Amniotic epithelial cell (primary cell): Measurements from ENCODE around the gene BEST4.
A peak's percentile ranks its signal among the peaks of the same experiment; 100 is the strongest.
"Not testable (repeated sequence)": the region's sequence is repeated elsewhere in the genome, so short reads cannot be mapped to it uniquely, and the experiment has no call there.

Source experiments
- DNase-seq: peaks from one replicate; pipeline ENCODE4 v3.0.0-alpha.2; 2010; ENCODE audit warnings: low read depth

BEST4 gene

DNA sequence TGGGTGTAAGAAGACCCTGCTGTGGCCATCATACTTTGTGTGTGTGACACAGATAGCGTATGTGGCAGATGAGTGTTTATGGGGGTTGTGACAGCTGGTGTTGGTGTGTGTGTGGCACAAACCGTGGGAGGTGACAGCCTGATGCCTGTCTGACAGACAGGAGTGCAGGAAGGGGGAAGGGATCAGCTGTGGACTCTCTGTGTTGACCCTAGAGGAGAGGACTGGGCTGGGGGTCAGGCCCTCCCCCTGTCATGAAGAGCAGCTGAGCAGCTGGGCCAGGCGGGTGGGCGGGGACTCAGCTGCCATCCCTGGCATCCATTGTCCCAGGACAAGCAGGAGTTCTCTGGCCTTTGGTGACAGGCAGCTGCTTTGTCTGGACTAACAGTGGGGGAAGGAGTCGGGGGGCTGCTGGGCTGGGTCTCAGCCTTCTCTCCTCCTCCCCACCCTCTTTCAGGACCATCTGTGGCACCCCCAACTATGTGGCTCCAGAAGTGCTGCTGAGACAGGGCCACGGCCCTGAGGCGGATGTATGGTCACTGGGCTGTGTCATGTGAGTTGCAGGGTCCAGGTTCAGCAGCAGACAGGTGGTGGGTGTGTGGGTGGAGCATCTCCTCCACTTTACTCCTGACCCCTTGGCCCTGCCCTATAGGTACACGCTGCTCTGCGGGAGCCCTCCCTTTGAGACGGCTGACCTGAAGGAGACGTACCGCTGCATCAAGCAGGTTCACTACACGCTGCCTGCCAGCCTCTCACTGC, 14.5 kb upstream of the BEST4 start:
- no peak for DNase-seq

DNA sequence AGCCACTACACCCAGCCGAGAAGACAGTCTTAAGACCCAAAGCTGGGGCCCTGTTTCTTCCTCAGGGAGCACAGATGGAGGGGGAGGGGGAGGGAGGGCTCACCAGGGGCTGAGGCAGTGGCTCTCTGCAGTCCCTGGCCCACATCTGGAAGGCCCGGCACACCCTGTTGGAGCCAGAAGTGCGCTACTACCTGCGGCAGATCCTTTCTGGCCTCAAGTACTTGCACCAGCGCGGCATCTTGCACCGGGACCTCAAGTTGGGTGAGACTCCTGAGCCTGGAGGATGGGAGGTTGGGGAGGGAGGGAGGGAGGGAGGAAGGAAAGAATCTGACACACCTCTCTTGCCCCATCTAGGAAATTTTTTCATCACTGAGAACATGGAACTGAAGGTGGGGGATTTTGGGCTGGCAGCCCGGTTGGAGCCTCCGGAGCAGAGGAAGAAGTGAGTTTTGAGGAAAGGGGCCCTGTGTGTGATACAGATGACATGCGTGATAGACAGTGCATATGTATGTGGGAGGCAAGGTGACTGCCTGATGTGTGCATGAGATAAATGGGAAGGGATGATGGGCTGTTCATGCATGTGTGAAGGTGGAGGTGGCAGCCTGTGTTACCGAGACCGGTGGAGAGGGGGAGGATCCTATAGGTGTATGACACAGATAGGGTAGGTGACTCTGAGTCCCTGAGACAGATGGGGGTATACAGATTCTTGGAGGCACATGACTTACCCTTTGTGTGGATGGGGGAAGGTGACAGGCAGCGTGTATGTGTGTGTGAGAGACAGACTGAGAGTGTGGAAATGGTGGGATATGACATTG, 13.7 kb upstream of the BEST4 start:
- DNase-seq = peak; percentile 50

DNA sequence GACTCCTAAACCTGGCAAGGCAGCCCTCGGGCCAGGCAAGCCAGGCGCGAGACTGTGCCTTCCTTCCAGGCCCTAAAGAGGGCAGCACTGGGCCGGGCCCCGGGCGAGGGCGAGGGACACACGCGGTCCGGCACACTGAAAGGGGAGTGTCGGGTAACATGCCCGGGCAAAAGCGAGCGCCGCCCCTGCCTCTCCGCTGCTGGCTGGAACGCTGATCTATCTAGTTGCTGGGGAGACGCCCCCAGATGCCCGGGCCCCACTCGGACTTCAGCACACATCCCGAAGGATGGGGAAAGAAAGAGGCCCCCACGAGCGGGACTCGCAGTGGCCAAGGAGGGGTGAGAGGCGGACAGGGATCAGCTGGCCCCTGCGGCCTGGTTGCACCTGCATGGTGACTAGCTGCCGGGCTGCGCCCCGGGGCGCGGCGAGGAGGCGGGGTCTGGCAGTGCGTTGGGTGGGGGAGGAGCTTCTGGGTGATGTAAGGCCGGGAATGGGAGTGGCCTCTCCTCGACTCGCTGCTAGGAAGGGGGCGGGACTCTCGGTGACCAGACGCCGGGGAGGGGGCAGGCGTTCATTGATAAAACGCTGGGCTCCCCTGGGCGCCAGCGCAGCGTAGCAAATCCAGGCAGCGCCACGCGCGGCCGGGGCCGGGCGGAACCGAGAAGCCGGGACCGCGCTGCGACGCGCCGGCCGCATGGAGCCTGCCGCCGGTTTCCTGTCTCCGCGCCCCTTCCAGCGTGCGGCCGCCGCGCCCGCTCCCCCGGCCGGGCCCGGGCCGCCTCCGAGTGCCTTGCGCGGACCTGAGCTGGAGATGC, 12.0 kb upstream of the BEST4 start, which contains the start of gene PLK3:
PLK3 (plus strand) TSS at position 608 of the 815 bp plus-strand sequence; CDS start at position 695, 87 bp downstream.
- DNase-seq = peak; percentile 96

DNA sequence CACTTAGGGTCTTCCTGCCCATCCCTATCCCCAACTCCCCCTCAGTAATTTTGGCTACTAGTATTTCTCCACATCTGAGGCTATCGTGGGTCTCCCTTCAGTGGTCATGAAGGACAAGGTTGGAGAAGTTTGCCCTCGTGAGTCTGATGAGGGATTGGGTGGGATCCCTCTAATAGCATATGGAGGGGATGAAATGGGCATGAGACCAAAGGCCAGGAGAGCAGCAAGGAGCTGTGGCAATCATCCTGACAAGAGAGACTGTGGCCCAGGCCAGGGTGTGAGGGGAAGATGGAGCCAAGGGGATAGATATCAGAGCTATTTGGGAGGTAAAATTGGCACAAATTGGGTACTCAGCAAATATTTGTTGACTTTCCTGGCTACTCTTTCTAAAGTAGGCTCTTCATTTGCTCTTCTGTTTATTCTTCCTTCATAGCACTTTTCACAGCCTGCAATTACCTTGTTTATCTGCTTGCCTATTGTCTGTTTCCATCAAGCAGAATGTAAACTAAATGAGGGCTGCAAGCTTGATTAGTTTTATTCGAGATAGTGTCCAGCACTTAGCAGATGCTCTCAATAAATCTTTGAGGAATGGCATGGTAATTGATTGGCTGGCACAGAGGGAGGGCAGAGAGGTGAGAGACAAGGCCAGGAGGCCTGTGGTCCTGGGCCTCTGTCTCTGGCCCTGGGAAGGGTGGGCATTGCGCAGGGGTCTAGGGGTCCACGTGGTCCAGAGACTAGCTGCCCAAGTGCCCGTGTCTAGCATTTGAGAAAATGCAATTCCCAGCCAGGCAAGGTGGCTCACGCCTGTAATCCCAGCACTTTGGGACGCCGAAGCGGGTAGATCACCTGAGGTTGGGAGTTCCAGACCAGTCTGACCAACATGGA, 10.8 kb upstream of the BEST4 start:
- no peak for DNase-seq

DNA sequence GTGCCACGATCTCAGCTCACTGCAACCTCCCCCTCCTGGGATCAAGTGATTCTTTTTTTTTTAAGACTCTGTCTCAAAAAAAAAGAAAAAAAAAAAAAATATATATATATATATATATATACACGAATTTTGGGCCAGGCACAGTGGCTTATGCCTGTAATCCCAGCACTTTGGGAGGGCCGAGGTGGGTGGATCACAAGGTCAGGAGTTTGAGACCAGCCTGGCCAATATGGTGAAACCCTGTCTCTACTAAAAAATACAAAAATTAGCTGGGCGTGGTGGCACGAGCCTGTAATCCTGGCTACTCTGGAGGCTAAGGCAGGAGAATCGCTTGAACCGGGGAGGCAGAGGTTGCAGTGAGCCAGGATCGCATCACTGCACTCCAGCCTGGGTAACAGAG, 9.9 kb upstream of the BEST4 start:
- DNase-seq = not testable (repeated sequence)

DNA sequence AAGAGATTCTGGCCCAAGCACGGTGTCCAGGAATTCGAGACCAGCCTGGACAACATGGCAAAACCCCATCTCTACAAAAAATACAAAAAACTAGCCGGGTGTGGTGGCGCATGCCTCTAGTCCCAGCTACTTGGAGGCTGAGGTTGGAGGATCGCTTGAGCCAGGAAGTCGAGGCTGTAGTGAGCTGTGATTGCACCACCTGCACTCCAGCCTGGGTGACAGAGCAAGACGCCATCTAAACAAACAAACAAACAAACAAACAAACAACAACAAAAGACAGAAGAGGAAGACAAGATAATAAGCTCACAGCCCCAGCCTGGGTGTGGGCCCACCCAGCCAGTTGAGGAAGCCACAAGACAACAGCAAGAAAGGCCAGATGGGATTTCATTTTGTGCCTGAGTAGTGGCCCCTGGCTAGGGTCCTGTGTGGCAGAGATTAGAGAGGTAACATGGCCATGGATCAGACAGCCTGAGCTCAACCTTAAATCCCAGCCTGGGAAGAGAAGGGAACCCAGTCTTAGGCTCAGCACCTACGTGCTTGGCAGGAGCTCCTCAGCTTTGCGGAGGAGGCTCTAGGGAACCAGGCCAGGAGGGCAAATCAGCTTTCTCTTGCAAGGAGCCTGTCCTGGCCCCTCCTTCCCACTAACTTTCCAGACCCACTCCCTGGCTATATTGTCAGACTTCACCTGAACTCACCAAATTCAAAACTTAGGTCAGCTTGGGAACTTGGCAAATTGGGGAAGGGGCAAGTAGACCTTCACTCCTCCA, 4.9 kb upstream of the BEST4 start:
- DNase-seq = peak; percentile 38

DNA sequence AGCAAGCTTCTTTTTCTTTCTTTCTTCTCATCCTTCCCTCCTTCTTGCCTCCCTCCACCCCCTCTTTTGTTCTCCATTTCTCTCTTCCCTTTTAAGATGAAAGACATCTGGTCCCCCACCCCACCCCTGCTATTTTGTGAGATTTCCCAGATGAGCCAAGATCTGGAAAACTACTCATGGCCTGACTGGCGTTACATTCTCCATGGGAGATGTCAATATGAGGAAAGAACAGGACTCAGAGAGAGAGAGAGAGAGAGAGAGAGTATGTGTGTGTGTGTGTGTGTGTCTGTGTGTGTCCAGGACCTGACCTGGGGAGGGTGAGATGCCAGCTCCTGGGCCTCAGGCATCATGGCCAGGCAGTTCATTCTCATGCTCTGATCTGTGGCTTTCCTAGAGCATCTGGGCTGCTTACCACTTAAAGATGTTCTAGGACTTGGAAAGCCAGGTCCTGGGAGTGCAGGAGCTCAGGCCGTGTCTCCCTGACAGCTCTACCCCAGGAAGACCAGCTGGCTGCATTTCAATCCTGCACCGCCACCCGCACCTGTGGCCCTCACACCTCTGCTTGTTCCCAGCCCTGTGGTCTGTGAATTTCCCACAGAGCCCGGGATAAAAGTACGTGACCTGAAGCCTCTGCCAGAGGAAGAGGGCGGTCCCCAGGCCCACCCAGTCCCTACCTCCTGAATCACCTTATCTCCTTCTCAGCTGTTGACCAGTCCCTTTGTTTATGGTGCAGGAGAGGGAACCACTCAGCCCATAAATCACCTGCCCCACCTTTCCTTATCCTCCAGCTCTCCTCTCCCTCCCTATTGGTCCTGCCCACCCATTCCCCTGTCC, 3.2 kb upstream of the BEST4 start:
- DNase-seq = no peak

DNA sequence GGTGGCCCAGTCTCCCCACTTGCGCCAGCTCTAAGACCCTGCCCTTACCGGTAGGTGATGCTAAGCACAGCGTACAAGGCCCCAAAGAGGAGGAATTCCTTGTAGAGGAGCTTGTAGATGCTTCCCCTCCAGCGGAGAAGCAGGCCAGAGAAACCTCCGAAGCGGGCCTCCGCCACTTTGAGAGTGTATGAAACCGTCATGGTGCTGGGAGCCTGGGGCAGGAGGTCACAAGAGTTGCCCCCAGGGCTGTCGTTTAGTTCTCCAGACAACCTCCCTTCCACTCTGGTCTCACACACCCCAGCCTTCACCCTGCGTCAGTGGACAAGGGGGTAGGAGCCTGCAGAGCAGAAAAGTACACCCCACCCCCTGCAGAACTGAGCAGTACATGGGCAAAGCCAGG, 464 bp downstream of the BEST4 start:
- no peak for DNase-seq

DNA sequence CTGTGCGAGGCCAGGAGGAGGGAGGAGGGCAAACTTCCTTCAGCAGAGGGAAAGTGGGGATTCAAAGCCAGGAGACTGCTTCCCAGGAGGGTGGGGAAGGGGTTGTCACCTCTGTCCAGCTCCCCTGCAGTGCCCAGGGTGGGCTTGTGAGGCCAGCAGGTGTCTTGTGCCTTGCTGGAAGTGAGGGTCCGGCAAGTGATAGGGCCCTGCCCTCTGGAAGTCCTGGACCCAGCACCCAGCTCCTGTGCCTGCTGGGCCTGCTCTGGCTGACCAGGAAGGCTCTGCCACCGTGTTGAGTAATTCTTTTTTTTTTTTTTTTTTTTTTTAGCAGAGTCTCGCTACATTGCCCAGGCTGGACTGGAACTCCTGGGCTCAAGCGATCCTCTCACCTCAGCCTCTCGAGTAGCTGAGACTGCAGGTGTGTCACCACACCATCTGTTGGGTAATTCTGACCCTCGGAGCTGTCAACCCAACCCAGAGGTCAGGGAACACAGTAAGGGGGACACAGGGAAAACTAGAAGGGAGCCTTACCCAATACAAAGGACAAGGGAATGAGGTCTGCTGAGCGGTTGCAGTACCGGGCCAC, 1.0 kb downstream of the BEST4 start:
- no peak for DNase-seq

DNA sequence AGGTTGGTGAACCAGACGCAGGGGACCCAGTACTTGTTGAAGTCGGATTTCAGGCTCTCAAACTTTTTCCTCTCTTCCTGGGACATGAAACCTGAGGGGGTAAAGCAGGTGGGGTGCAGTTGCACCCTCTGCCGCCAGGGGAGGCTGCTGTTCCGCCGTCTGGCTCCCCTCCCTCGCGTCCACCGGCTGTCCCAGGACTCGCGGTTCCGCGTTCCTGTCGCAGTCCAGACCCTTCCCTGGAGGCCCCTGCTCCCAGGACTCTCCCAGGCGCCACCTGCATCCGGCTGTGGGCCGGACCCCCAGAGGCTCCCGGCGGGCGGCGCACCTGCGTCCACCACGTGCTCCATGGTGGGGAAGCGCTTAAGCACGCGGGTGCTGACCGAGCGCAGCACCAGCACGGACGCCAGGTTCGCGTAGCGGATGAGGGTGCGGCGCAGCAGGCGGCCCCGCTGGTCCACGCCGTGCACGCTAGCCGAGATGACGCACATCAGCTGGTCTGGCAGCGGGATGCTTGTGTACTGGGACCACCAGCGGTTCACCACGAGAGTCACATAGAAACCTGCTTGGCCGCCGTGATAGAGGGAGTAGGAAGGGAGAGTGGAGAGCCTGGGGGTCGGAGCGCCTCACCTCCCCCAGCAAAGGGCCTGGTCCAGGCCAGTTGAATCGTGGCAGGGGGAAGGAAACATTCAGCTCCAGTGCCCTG, 1.7 kb downstream of the BEST4 start:
- DNase-seq = peak; percentile 43

DNA sequence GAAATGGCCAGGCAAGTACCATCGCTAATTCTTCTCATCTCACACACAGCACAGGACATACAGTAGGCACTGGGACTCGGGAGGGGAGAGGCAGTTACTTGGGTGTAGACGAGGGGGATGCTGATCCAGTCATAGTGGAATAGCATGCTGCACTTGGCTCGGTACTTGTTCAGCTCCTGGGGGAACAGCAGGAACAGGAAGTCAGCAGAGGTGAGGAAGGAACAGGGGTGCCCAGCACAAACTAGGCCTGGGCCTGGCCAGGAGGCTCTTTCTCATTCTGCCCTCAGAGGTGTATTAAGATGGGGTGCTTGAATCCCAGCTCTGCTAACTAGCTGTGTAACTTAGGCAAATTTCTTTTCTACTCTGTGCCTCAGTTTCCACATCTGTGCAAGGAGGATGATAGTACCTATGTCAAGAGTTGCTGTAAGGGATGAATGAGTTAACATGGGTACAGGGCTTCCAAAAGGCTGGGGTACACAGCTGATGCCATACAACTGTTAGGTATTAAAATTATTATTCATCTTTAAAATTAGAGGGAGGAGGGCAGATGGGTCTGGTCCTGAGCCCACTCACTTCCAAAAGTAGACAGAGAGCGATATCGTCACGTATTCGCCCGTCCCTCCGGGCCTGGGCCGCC, 2.4 kb downstream of the BEST4 start:
- DNase-seq = no peak

DNA sequence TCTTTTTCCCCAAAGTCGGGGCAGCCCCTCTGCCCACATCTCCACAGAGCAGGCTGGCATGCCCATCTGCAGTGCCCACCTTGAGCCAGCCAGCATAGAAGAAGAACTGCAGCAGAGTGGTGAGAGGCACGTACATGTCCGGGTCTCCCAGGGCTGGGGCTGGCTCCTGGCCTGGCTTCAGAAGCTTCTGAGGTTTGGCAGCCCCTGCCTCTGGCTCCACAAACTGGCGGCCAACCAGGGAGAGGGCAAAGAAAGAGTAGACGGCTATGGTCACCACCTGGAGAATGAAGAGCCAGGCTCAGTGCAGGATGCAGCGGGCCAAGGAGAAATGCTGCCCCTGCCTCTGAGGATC, 3.0 kb downstream of the BEST4 start:
- no peak for DNase-seq

DNA sequence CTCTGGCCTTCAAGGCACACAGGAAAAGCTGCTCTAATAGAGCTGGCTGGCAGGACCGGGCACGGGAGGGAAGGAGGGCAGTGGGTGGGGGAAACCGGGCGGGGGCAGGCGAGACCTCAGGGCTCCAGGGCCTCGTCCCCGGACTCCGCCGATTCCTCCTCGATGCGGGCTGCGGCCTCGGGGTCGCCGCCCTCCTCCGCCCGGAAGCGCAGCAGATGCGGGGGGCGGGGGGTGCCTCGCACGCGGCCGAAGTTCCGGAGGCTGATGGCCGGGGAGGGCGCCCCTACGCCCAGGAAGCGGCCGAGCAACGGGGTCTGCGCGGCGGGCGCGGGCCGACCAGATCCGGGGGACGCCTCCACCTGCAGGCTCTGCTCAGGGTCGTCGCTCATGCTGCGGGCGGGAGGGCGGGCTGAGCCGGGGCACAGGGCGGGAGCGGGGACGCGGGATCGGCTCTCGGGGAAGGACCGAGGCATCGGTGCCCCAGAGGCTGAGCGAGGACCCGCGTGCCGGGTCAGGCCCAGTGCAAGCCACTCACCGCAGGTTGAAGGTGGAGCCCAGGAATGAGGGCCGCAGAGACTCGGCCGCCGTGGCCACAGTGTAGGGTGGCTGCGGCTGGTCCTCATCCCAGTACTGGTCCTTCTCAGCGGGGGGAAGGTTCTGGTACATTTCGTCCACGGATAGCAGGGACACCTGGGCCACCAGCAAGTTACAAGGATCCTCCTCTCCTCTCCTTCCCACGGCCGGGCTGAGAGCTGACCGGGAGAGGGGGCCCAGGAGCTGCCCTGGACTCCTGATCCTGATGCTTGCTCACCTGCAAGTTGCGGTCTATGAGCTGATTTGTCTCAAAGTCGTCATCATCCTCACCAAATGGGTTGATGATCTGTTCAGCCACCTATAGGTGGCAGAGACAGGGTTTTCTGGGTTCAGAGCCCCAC, 3.6 kb downstream of the BEST4 start:
- DNase-seq = no peak

DNA sequence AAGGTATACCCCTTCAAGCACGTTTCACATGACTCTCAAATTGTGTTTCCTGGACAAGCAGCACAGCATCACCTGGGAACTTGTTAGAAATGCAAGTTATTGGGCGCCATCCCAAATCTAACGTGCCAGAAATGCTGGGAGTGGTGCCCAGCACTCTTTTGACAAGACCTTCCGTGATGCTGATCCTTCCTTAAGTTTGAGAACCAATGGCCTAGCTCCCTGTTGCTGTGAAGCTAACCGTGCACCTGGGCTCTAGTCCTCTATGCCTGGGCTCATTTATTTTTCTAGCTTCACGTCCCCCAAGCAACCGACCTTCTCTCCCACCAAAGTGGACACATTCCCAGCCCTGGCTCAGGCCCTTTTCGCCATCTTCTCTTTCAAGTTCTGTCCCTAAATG, 4.3 kb downstream of the BEST4 start:
- DNase-seq = no peak

DNA sequence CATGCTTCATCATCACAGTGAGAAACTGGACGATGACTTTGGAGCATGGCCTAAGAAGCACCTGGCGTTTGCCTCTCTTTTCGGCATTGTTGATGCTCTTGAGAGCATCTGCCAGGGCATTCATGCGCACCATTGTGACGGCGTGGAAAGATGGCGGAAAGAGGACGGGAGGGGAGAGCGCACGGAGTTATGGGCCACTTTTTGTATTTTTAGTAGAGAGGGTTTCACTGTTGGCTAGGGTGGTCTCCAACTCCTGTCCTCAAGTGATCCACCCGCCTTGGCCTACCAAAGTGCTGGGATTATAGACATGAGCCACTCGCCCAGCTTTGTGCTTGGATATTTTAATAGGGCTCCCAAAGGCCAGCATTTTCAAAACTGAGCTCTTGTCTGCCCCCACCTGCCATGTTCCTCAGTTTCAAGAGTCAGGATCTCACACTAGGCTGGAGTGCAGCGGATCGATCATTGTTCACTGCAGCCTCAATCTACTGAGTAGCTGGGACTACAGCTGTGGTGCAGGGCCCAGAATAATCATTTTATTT, 7.3 kb downstream of the BEST4 start:
- no peak for DNase-seq

DNA sequence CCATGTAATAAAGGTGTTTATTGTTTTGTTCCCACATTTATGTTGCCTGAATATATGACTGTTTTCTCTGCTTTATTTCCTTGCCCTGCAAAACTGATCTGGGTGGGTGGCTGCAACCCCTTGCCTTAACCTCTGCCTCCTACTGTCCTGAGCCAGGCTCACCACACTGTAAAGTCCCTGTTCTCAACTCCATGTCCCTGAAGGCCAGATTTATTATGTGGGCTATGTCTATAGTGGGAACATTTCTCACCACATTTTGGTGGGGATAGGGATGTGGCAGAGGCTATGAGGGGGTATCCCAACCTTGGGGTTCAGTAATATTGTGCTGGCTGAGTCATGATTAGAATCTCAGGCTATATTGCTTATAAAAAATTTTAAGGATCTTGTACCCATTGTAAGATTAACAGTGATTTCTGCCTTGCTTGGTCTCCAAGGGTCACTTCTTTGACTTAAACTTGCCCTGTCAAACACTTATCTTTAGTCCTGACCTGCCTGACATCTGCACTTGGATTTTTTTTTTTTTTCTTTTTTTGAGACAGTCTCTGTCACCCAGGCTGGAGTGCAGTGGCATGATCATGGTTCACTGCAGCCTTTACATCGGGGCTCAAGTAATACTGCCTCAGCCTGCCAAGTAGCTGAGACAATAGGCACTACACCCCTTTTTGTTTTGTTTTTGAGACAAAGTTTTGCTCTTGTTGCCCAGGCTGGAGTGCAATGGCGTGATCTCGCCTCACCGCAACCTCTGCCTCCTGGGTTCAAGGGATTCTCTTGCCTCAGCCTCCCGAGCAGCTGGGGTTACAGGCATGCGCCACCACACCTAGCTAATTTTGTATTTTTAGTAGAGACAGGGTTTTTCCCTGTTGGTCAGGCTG, 9.0 kb downstream of the BEST4 start:
- DNase-seq = no peak
